ENCODE measurements around the gene LRRC4B. TPM values are rescaled to one million over a fixed set of nuclear protein-coding genes. Genes with fewer than 3 reads are reported as not detected.

Gene LRRC4B
- polyA plus RNA-seq, 1 of the 3 experiments (the other 2 are of a cell fraction) = 6.9 TPM

DNA sequence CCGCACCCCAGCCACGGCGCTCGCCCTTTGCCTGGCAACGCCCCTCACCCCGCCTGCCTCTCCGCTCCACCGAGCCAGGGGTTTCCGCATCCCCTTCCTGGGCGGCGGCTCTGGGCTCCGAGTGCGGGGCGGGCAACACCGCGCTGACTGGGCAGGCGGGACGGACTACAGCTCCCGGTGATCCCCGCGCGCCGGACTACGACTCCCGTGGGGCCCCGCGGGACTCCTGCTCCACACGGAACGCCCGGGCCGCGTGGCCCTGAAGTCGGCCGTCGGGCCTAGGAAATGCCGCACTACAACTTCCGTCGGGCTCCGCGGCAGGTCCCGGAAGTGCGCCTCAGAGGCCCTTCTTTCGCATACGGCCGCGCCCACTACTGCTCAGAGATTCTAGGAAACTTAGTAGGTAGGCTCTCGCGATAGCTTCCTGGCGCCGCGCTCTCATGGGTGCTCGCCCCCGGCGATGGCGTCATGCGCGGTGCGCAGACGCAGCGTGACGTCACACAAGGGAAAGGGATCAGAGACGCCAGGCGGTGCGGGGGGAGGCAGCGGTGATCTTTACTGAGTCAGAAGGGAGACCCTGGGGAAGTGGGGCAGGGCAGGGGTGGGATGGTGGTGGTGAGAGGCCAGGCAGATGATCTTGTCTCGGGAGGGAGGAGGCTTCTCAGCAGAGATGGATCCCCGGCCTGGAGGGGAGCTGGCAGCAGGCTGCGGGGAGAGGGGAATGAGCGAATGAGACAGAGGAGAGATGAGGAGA, 57.0 kb downstream of the LRRC4B start, which contains the start of gene JOSD2:
Gene JOSD2, minus strand, starts transcription at position 123 of the 754 bp plus-strand sequence. CDS start 760 bp downstream, outside the sequence.
- Histone ChIP-seq H3K4me3 (ENCODE audit: low read depth in 2 of 2, low read length in 1 of 2) (peak within 1 kb of the TSS; percentile 83 to 88), H3K36me3 (replicated peaks in 1 of 2; ENCODE audit: control insufficient read depth in 1 of 2, insufficient read depth in 2 of 2, low read length in 1 of 2) (no peaks in the 10 kb centered on the region), H3K9me2 (no peaks in the 10 kb centered on the region), H3K9ac (peak within 1 kb of the TSS; percentile 89), H3K4me2 (peak within 1 kb of the TSS; percentile 98), H3K27me3 (ENCODE audit: insufficient read depth) (no peaks in the 10 kb centered on the region), H3K9me3 (no peaks in the 10 kb centered on the region), H3K4me1 (ENCODE audit: control insufficient read depth in 1 of 2, insufficient read depth in 2 of 2, low read depth in 1 of 2, low read length in 1 of 2) (peaks cover 0 to 41% of the 10 kb centered on the region in 2 experiments; a peak in 1 of 4 replicates), H4K20me1 (ENCODE audit: insufficient read depth) (no peaks in the 10 kb centered on the region), H3K27ac (ENCODE audit: low read depth in 2 of 2, low read length in 1 of 2) (peak within 1 kb of the TSS; percentile 71 to 93; a peak in 3 of 4 replicates), H2AFZ (ENCODE audit: low read depth) (peak within 1 kb of the TSS; percentile 78; the same call in 1 of the 2 replicates), H3F3A (replicated peaks; ENCODE audit: insufficient read depth) (no peaks in the 10 kb centered on the region), H3K79me2 (ENCODE audit: insufficient read depth) (peaks cover 14% of the 10 kb centered on the region; the same call in 1 of the 2 replicates)
- peak; percentile 94 for DNase-seq
- CTCF ChIA-PET = interaction anchor here (0.8 to 6.1 kb wide), 4 partner anchors 11 to 142 kb away, joined by 4 to 54 read pairs (median 11); no protein-coding TSS in a partner anchor
- POLR2A ChIA-PET = interaction anchor here (1.0 to 2.5 kb wide), 5 partner anchors 11 to 154 kb away, joined by 3 to 9 read pairs (median 4); partner anchors contain the start of genes NR1H2 and POLD1
- under 1% methylated on average over 43 of the region's 69 CpGs for WGBS (ENCODE audit: low lambda C conversion rate)
- TF ChIP-seq POLR2AphosphoS5 (IDR thresholded peaks at IDR 0.05; ENCODE audit: low read depth, low read length) = peak; percentile 29; the same call in 1 of the 2 replicates
- TF ChIP-seq FOXJ3 (CRISPR knock-in tag; IDR thresholded peaks at IDR 0.05) = no peak; the same call in 1 of the 2 replicates
- peak; percentile 96 for TF ChIP-seq ELF1 (IDR thresholded peaks at IDR 0.05)
- TF ChIP-seq, protein P1, sequence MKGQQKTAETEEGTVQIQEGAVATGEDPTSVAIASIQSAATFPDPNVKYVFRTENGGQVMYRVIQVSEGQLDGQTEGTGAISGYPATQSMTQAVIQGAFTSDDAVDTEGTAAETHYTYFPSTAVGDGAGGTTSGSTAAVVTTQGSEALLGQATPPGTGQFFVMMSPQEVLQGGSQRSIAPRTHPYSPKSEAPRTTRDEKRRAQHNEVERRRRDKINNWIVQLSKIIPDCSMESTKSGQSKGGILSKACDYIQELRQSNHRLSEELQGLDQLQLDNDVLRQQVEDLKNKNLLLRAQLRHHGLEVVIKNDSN (IDR thresholded peaks at IDR 0.05; ENCODE audit: borderline replicate concordance, low read depth) = peak; percentile 61; the same call in 1 of the 2 replicates
- TF ChIP-seq CHD2 (IDR thresholded peaks at IDR 0.05; ENCODE audit: low read length, partially characterized antibody) = peak; percentile 99
- TF ChIP-seq SMC3 (IDR thresholded peaks at IDR 0.05; ENCODE audit: low read depth, low read length) = no peak
- TF ChIP-seq, protein P2, sequence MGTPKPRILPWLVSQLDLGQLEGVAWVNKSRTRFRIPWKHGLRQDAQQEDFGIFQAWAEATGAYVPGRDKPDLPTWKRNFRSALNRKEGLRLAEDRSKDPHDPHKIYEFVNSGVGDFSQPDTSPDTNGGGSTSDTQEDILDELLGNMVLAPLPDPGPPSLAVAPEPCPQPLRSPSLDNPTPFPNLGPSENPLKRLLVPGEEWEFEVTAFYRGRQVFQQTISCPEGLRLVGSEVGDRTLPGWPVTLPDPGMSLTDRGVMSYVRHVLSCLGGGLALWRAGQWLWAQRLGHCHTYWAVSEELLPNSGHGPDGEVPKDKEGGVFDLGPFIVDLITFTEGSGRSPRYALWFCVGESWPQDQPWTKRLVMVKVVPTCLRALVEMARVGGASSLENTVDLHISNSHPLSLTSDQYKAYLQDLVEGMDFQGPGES (IDR thresholded peaks at IDR 0.05; ENCODE audit: low read depth, low read length) = no peak
- TF ChIP-seq ZBTB33 (IDR thresholded peaks at IDR 0.05; ENCODE audit: borderline replicate concordance, low read depth) = peak; percentile 99
- TF ChIP-seq, protein P3, sequence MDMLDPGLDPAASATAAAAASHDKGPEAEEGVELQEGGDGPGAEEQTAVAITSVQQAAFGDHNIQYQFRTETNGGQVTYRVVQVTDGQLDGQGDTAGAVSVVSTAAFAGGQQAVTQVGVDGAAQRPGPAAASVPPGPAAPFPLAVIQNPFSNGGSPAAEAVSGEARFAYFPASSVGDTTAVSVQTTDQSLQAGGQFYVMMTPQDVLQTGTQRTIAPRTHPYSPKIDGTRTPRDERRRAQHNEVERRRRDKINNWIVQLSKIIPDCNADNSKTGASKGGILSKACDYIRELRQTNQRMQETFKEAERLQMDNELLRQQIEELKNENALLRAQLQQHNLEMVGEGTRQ (IDR thresholded peaks at IDR 0.05; ENCODE audit: borderline replicate concordance, low read depth, low read length) = no peak
- TF ChIP-seq PBX3 (IDR thresholded peaks at IDR 0.05) = 0 out of 2 replicates have a peak, but pooled peaks have one; percentile 5
- TF ChIP-seq GABPA (IDR thresholded peaks at IDR 0.05; ENCODE audit: low read depth) = peak; percentile 86
- no peak for TF ChIP-seq TEAD4 (IDR thresholded peaks at IDR 0.05; ENCODE audit: borderline replicate concordance, insufficient read depth)
- peak; percentile 58 for TF ChIP-seq NRF1 (IDR thresholded peaks at IDR 0.05; ENCODE audit: low read depth, low read length)
- TF ChIP-seq MAX (IDR thresholded peaks at IDR 0.05; ENCODE audit: low read depth) = peak; percentile 97
- TF ChIP-seq SIN3A (IDR thresholded peaks at IDR 0.05; ENCODE audit: borderline replicate concordance, low read depth, low read length) = peak; percentile 25; the same call in 1 of the 2 replicates
- peak; percentile 72 for TF ChIP-seq MXI1 (IDR thresholded peaks at IDR 0.05; ENCODE audit: low read depth, low read length)

Data from SK-N-SH (cell line).